Cardiac muscle cell (in vitro differentiated cells and primary cell): ENCODE data around the gene HIVEP3. TPM values are rescaled to one million over a fixed set of nuclear protein-coding genes. Genes with fewer than 3 reads are reported as not detected.

ENCODE experiments used
- DNase-seq, 2 donors: peaks; one replicate each; pipeline versions ENCODE4 v3.0.0 to v3.0.0-alpha.2; 2010 to 2017; ENCODE audit warnings: low read depth in 1 of 2, low spot score in 1 of 2
- H3K27ac ChIP-seq: fragments of 200-600 bp; sonication (generic); 2 replicates; pipeline ENCODE4 v1.5.1; 2016
- H3K27me3 ChIP-seq: fragments of 200-600 bp; sonication (generic); 2 replicates; pipeline ENCODE4 v1.6.0; 2016; ENCODE audit warnings: control low read depth
- H3K36me3 ChIP-seq: fragments of 200-600 bp; sonication (generic); 2 replicates; pipeline ENCODE4 v1.5.1; 2016; ENCODE audit warnings: control low read depth
- H3K4me1 ChIP-seq: fragments of 200-600 bp; sonication (generic); 2 replicates; pipeline ENCODE4 v1.8.1; 2017; ENCODE audit warnings: low read depth, mild to moderate bottlenecking, mixed run types
- H3K4me3 ChIP-seq: fragments of 200-600 bp; sonication (generic); 2 replicates; pipeline ENCODE4 v1.5.1; 2016; ENCODE audit warnings: mild to moderate bottlenecking
- H3K9me3 ChIP-seq: fragments of 200-600 bp; sonication (generic); 2 replicates; pipeline ENCODE4 v1.5.1; 2017; ENCODE audit warnings: low read depth, mild to moderate bottlenecking, control low read depth
- polyA plus RNA-seq: library from polyadenylated mRNA; unstranded; fragments of >200 nt; fragmentation: Nextera tagmentation; extraction: Ambion mirVana; gene quantifications from 2 replicates; pipeline ENCODE4 v1.2.1, GENCODE V29; 2016
- total RNA-seq: library from RNA; depleted of rRNA; stranded (reverse); fragments of >200 nt; gene quantifications from 2 replicates; pipeline ENCODE4 v1.2.3, GENCODE V29; 2016
- TF ChIP-seq, protein P1 (sequence below): IDR thresholded peaks from 2 replicates; pipeline ENCODE4 v1.5.1; 2012; ENCODE audit warnings: low read depth, mild to moderate bottlenecking, low read length

HIVEP3 gene
- total and polyA plus RNA-seq, 2 experiments from 2014 or later: 0.42 to 0.62 TPM

DNA sequence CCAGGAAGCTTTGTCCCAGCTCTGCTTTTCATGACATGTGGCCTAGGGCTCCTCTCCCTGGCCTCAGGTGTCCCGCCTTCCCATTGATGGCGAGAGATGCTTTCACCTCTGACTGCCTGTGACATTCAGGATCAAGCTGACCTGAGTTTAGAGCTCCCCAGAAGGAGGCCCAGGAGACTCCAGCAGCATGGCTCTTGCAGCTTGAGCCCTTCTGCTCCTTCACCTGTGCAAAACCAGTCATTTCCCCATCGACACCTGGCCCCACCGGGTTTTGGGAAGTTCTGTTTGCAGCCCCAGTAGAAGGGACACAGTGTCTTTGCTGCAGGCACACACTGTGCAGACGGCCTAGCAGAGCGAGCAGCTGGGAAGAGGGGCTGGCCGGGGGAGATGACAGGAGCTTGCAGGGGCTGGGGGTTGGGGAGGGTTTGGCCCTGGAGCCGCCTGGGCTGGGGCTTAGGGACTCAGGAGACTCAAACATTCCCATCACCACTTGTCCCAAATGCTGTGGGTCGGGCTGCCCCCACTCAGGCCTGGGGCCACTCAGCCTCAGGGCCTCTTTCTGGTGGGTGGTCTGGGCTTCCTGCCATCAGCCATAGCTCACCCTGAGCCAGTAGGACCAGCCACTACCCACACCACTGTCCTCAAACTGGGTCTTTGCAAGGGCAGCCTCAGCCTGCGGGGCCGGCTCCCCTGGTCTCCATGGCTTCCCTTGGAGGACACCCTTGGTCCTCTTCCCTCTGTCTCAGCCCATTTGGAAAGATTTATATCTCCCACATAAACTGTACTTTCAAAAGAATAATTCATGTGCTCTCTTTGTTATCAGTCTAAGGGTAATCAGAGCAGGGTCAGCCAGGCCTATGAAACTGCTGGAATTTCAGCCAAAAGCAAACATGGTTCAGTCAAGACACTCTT, 430.4 kb downstream of the HIVEP3 start:
- H3K36me3 ChIP-seq: no peaks in the 10 kb centered on the region
- peaks cover 40% of the 10 kb centered on the region for H3K4me1 ChIP-seq
- DNase-seq: no peak
- TF ChIP-seq, protein P1, sequence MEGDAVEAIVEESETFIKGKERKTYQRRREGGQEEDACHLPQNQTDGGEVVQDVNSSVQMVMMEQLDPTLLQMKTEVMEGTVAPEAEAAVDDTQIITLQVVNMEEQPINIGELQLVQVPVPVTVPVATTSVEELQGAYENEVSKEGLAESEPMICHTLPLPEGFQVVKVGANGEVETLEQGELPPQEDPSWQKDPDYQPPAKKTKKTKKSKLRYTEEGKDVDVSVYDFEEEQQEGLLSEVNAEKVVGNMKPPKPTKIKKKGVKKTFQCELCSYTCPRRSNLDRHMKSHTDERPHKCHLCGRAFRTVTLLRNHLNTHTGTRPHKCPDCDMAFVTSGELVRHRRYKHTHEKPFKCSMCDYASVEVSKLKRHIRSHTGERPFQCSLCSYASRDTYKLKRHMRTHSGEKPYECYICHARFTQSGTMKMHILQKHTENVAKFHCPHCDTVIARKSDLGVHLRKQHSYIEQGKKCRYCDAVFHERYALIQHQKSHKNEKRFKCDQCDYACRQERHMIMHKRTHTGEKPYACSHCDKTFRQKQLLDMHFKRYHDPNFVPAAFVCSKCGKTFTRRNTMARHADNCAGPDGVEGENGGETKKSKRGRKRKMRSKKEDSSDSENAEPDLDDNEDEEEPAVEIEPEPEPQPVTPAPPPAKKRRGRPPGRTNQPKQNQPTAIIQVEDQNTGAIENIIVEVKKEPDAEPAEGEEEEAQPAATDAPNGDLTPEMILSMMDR: no peak
- no peak overlapping the region for H3K4me3 ChIP-seq
- peak overlapping the region; percentile 12 for H3K27ac ChIP-seq
- no peaks in the 10 kb centered on the region for H3K27me3 ChIP-seq
- no peaks in the 10 kb centered on the region for H3K9me3 ChIP-seq

DNA sequence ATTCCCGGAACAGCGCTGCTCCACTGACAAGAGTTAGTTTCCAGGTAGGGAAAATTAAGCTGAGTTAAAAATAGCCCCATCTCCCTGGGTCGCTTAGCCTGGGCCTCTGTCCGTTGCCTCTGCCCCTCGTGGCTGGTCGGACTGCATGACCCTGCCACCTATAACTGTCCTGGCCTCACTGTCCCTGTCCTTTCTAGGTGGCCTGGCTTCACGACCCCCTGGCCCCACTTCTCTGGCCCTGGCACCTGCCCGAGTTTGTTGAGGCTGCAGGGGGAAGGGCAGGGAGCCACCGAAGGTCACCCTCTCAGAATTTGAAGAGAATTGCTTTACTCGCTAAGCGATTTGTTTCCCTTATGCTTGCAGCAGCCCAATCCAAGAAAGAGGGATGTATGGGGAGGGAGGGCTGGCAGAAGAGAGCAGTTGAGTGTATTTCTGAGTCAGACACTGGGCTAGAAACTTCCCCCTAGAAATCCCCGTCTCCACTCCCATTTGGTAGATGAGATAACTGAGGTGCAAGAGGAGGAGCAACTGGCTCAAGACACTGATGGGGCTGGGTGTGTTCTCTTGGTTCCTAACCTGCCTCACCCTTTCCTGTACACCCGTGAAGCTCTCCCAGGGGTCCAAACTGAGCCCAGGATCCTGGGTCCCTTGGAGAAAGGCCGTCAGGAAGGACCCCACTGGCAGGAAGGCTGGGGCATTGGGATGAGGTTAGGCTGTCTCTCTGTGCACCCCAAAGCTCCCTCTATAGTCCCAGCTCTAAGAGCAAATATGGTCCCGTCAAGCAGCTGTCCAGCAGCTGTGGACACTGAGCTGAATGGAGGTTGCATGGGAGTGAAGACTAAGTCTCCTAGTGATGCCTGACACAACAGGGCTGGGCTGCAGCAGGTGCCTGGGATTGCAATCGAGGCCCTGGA, 431.3 kb downstream of the HIVEP3 start:
- peak overlapping the region; percentile 87 for H3K27ac ChIP-seq
- peak; percentile 47 to 55 for DNase-seq
- no peaks in the 10 kb centered on the region for H3K9me3 ChIP-seq
- no peak overlapping the region for H3K4me3 ChIP-seq
- peaks cover 50% of the 10 kb centered on the region for H3K4me1 ChIP-seq
- no peaks in the 10 kb centered on the region for H3K36me3 ChIP-seq
- TF ChIP-seq, protein P1: no peak
- H3K27me3 ChIP-seq: no peaks in the 10 kb centered on the region

DNA sequence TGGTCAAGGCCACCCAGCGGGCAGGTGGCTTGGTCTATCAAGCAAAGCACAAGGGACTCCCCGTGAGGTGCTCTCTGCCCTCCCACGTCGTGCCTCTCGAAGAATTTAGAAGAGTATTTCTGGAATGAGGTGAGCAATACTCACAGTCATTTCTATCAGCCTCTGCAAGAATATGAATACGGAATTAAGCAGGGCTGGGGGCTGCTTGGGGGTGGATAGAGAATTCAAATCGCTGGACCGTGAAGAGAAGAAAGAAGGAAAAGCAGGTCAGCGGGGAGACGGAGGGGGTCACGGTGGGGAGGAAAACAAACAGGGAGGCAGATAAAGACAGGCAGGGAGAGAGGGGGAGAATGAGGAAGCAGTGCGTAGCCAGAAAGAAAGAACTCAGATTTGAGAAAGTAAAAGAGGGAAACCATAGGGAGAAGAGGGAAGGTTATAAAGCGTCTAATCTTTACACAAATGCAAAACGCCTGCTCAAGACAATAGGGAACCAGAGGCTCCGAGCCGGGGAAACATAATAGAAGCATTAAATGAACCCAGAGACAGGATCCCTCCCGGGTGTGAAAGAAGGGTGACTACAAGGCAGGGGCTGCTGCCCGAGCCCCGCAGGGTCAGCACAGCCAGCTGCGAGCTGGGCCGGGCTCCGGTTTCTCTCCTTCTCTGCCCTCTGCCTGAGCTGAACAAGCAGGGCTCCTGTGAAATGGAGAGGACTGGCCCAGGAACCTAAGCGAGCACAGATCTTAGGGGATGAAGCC, 432.2 kb downstream of the HIVEP3 start:
- Histone ChIP-seq H3K36me3 (no peaks in the 10 kb centered on the region), H3K9me3 (no peaks in the 10 kb centered on the region), H3K27ac (peak overlapping the region; percentile 87), H3K4me3 (no peak overlapping the region), H3K27me3 (no peaks in the 10 kb centered on the region), H3K4me1 (peaks cover 55% of the 10 kb centered on the region)
- DNase-seq: peak in 1 of 2 donors; percentile 60
- TF ChIP-seq, protein P1: no peak

DNA sequence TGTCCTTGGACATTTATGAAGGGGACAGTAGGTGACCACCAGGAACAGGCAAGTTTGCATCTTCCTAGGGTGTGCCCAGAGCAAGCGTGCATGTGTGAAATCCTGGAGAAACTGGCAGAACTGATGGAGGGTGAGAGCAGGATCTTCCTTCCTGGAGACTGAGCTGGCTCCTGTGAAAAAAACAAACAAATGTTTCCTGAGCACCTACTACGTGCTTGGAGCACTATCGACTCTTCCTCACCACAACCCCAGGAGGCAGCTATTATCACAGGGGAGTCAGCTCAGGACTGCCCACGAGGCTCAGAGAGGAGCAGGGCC, 432.7 kb downstream of the HIVEP3 start:
- no peak overlapping the region for H3K4me3 ChIP-seq
- no peaks in the 10 kb centered on the region for H3K9me3 ChIP-seq
- TF ChIP-seq, protein P1: no peak
- no peaks in the 10 kb centered on the region for H3K36me3 ChIP-seq
- H3K4me1 ChIP-seq: peaks cover 55% of the 10 kb centered on the region
- no peak for DNase-seq
- peak overlapping the region; percentile 87 for H3K27ac ChIP-seq
- no peaks in the 10 kb centered on the region for H3K27me3 ChIP-seq

DNA sequence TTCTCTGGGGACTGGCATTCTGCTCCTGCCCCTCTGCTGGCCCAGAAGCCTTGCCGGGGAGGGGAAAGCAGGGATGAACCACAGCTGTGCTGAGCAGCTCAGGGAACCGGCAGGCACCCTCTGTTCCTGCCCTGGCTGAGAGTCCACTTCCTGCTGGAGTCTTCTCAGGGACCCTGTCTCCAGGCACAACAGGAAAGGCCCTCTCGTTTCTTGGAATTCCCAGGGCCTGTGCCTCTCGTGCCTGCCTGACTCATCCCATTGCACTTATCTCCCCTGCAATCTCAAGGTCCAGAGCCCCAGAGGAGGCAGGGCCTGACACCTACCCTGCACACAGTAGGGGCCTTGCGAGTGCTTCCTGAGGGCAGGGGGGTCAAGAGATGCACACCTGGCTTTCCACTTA, 433.1 kb downstream of the HIVEP3 start:
- Histone ChIP-seq H3K27me3 (no peaks in the 10 kb centered on the region), H3K4me1 (peaks cover 55% of the 10 kb centered on the region), H3K27ac (no peak overlapping the region), H3K36me3 (no peaks in the 10 kb centered on the region), H3K4me3 (no peak overlapping the region), H3K9me3 (no peaks in the 10 kb centered on the region)
- DNase-seq: no peak
- TF ChIP-seq, protein P1: no peak
